GM18499 (cell line): ENCODE data around the gene MAG.

Experiments used
- ATAC-seq: cut with Tn5 transposase; IDR thresholded peaks from one replicate; pipeline ENCODE4 v1.9.1; 2021; ENCODE audit warnings: moderate number of reproducible peaks; ENCODE audit not compliant: insufficient read depth, unreplicated experiment

The MAG gene

DNA sequence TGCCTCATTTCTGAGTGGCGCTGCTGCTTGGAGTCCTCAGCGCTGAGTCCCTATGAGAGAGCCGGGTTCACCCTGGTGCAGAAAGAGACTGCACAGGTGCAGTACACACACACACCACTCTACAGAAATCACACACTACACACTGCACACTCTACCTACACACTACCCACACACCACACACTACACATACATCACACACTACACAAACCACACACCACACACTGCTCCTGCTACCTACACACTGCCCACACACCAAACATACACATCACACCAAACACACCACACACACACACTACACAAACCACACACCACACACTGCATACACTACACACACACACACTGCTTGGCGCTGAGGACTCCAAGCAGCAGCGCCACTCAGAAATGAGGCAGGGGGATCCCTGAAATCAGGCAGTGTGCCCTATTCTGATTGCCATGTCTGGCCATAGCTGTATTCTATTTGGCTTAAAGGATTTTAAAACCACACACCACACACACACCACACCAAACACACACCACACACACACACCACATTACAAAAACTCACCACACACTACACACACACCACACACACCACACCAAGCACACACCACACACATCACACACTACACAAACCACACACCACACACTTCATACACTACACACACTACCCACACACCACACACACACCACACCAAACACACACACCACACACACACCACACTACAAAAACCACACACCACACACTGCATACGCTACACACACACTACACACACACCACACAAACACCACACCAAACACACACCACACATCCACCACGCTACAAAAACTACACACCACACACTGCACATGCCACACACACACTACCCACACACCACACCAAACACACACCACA, 4.9 kb downstream of the MAG start:
- ATAC-seq, result no peak

DNA sequence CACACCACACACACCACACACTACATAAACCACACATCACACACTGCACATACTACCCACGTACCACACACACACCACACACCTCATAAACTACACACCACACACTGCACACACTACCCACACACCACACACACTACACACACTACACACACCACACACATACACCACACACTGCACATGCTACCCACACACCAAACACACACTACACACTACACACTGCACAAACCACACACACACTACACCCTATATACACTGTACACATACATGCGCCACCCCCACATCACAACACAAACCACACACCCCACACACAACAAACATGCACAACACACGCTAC, 5.5 kb downstream of the MAG start:
- no peak for ATAC-seq

DNA sequence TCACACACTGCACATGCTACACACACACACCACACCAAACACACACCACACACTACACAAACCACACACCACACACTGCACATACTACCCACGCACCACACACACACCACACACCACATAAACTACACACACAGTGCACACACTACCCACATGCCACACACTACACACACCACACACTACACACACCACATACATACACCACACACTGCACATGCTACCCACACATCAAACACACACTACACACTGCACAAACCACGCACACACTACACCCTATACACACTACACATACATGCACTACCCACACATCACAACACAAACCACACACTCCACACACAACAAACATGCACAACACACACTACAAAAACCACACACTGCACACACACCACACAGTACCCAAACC, 6.0 kb downstream of the MAG start:
- ATAC-seq, result no peak

DNA sequence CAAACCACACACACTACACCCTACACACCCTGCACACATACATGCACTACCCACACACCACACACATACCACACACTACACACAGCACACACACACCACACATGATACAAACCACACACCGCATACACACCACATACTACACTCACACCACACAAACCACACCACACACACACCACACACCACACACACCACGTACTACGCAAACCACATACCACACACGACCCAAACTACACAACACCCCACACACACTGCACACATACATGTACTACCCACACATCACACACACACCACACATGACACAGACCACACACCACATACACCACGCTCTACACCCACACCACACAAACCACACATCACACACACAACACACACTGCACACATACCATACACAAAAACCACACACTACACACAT, 6.6 kb downstream of the MAG start:
- no peak for ATAC-seq

DNA sequence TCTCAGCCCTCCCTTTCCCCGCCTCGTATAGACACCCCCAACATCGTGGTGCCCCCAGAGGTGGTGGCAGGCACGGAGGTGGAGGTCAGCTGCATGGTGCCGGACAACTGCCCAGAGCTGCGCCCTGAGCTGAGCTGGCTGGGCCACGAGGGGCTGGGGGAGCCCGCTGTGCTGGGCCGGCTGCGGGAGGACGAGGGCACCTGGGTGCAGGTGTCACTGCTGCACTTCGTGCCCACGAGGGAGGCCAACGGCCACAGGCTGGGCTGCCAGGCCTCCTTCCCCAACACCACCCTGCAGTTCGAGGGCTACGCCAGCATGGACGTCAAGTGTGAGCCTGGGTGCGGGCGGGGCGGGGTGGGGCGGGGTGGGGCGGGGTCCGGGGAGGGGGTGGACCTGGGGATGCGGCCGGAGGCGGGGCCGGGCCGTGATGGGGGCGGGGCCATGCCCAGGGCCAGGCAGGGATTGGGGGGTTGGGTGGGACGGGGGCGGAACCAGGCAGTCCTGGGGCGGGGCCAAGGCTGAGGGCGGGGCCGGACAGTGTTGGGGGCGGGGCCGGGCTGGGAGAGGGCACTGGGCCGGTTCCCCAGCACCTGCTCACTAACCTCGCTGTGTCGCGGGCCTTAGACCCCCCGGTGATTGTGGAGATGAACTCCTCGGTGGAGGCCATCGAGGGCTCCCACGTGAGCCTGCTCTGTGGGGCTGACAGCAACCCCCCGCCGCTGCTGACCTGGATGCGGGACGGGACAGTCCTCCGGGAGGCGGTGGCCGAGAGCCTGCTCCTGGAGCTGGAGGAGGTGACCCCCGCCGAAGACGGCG, 7.8 kb downstream of the MAG start:
- no peak for ATAC-seq

DNA sequence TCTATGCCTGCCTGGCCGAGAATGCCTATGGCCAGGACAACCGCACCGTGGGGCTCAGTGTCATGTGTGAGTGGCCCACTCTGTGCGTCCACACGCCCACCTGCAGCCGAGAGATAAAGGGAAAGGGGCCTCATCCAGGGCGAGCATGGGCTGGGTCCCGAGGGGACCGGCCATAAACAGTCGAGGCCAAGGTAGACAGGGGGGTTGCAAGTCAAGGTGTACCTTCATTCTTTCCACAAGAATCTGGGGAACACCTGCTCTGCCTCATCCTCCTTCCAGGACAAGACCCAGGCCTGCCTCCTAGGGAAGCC, 8.3 kb downstream of the MAG start:
- no peak for ATAC-seq

DNA sequence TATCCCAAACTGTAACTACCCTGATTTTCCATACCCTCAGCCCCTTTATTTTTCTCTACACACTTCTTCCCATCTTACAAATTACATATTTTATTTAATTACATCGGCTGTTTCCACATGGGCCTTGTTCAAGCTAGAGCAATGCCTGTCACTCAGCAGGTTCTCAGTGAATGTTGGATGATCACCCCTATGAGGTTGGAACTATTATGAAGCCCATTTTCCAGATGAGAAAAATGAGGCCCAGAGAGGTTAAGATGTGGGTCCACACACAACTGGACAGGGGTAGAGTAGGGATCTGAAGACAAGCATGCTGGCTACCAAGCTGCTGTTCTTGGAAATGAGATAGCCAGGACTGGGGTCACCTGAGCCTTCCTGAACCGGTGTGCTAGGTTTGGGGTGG, 10.0 kb downstream of the MAG start:
- ATAC-seq, result no peak

DNA sequence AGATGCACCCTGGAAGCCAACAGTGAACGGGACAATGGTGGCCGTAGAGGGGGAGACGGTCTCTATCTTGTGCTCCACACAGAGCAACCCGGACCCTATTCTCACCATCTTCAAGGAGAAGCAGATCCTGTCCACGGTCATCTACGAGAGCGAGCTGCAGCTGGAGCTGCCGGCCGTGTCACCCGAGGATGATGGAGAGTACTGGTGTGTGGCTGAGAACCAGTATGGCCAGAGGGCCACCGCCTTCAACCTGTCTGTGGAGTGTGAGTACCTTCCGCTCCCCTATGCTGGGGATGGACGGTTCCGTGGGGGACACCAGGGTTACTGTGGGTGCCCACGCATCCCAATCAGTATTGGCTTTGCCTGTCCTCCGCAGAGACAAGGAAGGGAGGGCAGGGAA, 10.5 kb downstream of the MAG start:
- ATAC-seq, result no peak

DNA sequence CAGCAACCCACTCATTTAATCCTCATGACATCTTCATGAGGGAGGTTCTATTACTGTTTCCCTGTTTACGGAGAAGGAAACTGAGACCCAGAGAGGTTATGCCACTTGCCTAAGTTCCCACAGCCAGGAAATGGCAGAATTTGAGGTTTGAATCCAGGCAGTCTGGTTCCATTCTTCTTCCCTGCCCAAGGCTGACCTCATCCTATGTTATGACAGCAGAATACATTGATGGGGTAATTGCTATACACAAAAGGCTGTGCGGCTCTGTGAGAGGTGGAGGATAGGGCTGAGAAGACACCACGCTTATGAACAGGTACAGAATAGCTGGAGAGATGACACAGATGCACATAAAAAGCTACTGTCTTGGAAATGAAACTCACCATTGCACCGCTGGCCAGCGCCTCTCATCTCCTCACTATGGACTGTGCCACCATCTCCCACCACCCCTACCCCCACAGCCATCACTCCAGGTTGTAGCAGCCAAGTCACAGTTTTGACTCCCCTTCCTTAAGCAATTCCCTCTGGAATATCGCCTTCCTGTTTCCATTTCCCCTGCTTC, 11.5 kb downstream of the MAG start:
- ATAC-seq, result no peak

DNA sequence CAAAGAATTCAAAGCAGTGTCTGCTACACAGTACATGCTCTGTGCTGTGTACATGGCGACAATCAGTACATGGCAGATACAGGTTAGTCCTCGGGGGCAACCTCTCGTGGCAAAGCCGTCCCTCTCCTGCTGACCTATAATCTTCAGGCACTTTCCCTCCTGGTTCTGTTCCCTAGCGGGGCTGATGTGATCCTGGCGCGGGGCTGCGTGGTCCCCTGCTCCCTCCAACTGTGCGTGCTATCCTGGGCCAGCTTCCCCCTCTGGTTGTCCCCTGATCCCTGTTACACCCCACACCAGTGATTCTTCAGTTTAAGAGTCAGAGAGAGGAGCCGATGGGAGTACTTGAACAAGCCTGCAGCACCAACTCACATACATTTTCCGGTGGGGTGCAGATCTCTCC, 12.1 kb downstream of the MAG start:
- ATAC-seq, result no peak

DNA sequence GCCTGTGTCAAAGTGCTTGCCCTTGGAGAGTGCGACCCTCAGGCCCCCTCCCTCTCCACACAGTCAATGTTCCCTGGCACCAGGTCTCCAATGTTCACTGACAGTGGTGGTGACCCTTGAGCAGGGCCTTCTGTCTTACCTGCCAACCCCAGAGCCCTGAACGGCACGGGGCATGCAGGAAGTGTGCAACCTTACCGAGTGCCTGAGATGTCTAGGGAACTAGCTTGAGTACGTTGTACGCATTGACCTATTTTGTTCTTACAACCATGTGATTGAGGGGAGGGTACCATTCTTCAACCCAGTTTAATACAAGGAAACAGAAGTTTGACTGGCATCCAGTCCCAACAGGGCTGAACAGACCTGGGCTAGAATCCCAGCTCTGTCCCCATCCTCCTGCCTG, 13.2 kb downstream of the MAG start:
- ATAC-seq, result no peak

DNA sequence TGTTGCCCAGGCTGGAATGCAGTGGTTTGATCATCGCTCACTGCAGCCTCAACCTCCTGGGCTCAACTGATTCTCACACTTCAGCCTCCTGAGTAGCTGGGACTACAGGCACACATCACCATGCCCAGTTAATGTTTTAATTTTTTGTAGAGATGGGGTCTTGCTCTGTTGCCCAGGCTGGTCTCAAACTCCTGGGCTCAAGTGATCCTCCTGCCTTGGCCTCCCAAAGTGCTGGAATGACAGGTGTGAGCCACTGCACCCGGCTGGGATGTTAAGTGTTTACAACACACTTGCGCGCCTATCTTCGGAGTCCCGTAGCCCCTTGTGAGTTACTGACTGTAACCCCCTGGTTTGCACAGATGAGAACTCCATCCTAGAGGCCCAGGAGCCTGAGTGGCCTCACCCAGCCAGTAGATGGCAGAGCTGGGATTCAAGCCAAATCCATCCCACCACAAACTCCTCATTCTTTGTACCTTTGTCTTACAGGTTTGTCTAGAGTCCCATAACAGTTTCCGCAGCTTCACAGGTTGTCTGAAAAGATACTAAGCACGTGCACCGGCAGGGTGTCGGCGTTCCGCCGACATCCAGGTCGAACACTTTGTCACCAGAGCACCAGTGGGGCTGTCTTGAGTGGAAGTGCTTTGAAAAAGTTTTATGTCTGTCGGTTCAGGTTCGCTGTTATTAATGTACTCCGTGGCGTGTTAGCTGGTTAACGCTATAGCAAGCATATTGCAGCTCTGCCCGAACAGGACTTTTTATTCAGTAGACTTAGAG, 14.7 kb downstream of the MAG start:
- ATAC-seq, result no peak

DNA sequence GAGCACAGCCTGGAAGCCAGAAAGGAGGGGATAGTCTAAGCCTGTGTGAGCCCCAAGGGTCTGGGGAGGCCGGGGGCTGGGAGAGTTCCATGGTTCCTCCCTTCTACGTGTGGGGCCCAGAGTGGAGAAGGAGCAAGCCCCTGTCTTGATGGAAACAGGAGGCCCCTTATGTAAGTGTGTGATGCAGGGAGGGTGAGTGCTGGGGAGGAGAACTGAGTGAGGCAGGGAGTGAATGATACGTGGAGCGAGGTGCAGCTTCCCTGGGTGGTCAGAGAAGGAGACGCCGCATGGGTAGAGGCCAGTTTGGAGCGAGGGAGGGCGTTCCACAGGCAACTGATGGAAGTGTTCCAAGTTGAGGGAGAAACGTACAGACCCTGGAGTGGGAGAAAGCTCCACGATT, 16.0 kb downstream of the MAG start:
- ATAC-seq, result no peak

DNA sequence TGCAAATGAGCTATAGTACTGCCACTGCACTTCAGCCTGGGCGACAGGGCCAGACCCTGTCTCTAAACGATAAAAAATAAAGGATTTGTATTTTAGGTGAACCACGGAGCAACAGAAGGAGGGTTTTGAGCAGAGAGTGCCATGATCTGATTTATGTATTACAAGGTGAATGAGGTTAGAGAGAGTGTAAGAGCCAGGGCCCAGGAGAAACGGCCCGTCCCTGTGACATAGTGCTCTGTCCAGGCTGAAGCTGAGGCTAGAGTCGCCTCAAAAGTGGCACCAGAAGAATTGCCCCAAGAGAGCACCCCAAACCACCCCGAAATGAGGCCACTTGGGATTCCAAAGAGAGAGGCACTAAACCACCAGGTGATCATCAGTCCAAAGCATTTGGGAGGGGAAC, 16.9 kb downstream of the MAG start:
- ATAC-seq, result no peak

DNA sequence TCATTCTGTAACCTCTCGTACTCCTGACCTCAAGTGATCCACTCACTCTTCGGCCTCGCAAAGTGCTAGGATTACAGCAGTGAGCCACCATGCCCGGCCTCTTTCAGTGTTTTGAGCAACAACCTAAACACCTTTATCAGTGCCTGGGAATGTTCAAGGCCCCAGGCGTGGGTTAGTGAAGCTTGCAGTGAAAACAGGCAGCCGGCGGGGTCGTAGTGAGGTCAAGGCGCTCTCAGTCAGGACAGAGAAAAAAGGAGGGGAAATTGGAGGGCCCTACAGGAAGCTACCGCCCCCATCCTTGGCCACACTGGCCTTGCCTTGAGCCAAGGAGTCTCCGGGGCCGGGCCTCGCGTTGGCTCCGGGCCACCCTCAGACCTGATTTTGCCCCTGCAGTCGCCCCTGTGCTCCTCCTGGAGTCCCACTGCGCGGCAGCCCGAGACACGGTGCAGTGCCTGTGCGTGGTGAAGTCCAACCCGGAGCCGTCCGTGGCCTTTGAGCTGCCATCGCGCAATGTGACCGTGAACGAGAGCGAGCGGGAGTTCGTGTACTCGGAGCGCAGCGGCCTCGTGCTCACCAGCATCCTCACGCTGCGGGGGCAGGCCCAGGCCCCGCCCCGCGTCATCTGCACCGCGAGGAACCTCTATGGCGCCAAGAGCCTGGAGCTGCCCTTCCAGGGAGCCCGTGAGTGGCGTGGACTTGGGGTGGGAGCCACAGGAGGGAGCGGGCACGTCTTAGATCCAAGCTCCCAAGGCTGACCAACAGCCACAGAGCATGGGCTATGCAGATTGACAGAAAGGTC, 17.7 kb downstream of the MAG start:
- ATAC-seq, result no peak

DNA sequence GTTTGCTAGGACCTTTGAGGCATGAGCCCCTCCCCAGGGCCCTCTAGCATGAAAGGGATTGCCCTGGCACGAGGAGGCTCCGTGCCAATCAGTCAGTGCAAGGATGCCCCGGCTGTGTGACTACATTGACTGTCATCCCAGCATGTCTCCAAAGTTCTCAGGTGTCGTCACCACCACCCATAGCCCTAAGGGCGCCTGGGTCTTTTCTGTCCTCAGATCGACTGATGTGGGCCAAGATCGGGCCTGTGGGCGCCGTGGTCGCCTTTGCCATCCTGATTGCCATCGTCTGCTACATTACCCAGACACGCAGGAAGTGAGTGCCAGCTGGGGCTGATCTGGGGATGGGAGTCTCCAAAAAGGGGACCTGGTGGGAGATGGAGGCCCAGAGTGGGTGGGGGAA, 18.4 kb downstream of the MAG start:
- no peak for ATAC-seq

DNA sequence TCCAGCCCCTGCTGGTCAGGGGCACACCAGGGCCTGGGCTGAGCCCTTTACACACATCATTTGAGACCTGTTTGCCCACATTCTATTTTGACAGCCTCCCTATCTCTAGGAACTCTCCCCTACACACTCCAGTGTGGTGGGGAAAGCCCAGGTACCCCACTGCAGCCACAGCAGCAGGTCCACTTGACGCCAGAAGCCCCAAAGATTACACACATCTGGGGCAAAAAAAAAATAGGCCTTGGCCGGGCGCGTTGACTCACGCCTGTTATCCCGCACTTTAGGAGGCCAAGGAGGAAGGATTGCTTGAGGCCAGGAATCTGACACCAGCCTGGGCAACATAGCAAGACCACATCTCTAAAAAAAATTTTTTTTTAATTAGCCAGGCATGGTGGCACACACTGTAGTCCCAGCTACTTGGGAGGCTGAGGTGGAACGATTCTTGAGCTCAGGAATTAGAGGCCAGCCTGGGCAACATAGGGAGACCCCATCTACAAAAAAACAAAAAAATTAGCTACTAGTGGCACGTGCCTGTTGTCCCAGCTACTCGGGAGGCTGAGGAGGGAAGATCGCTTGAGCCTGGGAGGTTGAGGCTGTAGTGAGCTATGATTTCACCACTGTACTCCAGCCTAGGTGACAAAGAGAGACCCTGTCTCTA, 19.0 kb downstream of the MAG start:
- no peak for ATAC-seq

DNA sequence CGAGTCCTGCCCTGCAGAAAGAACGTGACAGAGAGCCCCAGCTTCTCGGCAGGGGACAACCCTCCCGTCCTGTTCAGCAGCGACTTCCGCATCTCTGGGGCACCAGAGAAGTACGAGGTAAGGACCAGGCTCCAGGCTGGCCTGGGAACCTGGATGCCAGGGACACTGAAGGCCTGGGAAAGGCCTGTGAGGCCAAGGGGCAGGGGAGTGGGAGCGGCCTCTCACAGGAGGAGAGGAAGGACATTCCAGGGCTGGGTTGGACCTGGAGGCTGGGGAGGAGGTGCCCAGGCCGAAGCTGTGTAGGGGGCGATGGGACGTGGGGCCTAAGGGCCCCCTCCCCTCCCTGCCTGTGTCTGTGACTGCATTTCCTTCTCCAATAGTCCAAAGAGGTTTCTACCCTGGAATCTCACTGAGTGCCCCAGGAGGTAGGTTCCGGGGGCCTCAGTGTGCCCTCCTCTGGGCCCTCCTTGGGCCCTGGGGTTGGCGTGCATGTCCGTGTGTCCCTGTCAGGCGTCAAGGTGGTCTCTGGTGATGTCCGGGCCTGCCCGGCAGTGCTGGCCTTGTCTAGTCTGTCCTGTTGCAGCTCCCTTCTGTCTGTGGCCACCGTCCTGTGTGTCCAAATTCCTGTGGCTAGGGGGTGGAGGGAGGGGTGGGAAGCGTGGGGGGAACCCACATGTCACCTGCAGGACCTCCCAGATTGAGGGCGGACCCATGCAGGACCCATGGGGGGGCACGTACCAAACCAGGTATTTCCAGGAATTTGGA, 20.1 kb downstream of the MAG start:
- no peak for ATAC-seq

DNA sequence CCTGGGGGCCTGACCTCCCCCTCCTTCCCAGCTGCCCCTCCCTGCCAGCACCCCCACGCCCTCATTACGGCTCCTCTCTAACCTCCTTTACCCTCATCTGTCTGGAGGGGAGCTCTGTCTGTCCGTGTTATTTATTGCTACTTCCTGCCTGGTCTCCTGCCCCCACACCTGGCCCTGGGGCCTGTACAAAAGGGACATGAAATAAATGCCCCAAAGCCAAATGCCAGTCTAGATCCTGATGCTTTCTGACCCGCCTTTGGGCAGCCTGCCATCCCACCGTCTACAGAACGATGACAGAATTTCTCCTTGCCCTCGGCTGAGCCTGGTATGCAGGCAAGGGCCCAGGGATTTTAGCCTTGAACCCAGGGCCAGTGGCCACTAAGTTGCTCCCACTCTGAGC, 21.6 kb downstream of the MAG start:
- no peak for ATAC-seq
